H1 (cell line): ENCODE data around the gene PPP1R7. TPM values are rescaled to one million over a fixed set of nuclear protein-coding genes. Genes with fewer than 3 reads are reported as not detected.

ENCODE experiments used
- CTCF ChIA-PET: fragments of 300-600 bp; sonication (Branson Sonifier 250); formaldehyde crosslinking; loops from one replicate; lab custom pipeline; 2021; ENCODE audit not compliant: partially characterized antibody; lab: Charles Lee
- POLR2A ChIA-PET: fragments of 300-600 bp; sonication (Branson Sonifier 250); formaldehyde crosslinking; loops from one replicate; lab custom pipeline; 2021; ENCODE audit warnings: inconsistent platforms; ENCODE audit not compliant: partially characterized antibody; lab: Charles Lee
- DNase-seq, 2 experiments: peaks; one replicate each; pipeline versions ENCODE4 v3.0.0 to v3.0.0-alpha.2; 2010 to 2022; ENCODE audit warnings: low spot score in 2 of 2, low read depth in 1 of 2, mixed read lengths in 1 of 2
- FAIRE-seq: peaks from 2 replicates; lab custom pipeline; 2011; peaks lifted over from hg19 to GRCh38; lab: Jason Lieb, UNC
- H2AFZ ChIP-seq: 2 replicates; pipeline ENCODE4 v1.8.1; 2012; ENCODE audit warnings: low read length, inconsistent platforms
- H2AK5ac ChIP-seq: 2 replicates; pipeline ENCODE4 v1.6.1; 2013; ENCODE audit warnings: low read depth, low read length
- H2BK120ac ChIP-seq: replicated peaks from 2 replicates; pipeline ENCODE3; 2013; ENCODE audit warnings: low read depth, low read length, inconsistent platforms
- H2BK12ac ChIP-seq: 2 replicates; pipeline ENCODE4 v1.6.1; 2013; ENCODE audit warnings: low read depth, low read length
- H2BK15ac ChIP-seq: 2 replicates; pipeline ENCODE4 v1.6.1; 2013; ENCODE audit warnings: low read length
- H2BK20ac ChIP-seq: 2 replicates; pipeline ENCODE4 v1.6.1; 2013; ENCODE audit warnings: low read length
- H2BK5ac ChIP-seq: 2 replicates; pipeline ENCODE4 v1.6.1; 2013; ENCODE audit warnings: low read depth, low read length
- H3K14ac ChIP-seq: 2 replicates; pipeline ENCODE4 v1.6.1; 2013; ENCODE audit warnings: inconsistent platforms; ENCODE audit not compliant: insufficient read length
- H3K18ac ChIP-seq: 2 replicates; pipeline ENCODE4 v1.6.1; 2013; ENCODE audit warnings: low read length; ENCODE audit errors: extremely low read depth
- H3K23ac ChIP-seq: 2 replicates; pipeline ENCODE4 v1.6.1; 2013; ENCODE audit warnings: inconsistent platforms; ENCODE audit not compliant: insufficient read length
- H3K23me2 ChIP-seq: 2 replicates; pipeline ENCODE4 v1.6.1; 2013; ENCODE audit warnings: low read depth, low read length
- H3K27ac ChIP-seq: 2 replicates; pipeline ENCODE4 v1.6.1; 2011; ENCODE audit warnings: low read depth, low read length, inconsistent platforms
- H3K27me3 ChIP-seq, 4 experiments: replicated peaks in 1 of 4; 1 replicate in 1 of 4; 2 replicates in 3 of 4; pipeline versions ENCODE4 v1.6.1 to v1.8.1; 2011 to 2013; ENCODE audit warnings: low read length in 3 of 4, mild to moderate bottlenecking in 3 of 4, inconsistent platforms in 2 of 4, mixed read lengths in 2 of 4, moderate library complexity in 1 of 4; ENCODE audit not compliant: control insufficient read depth in 3 of 4, insufficient read depth in 3 of 4; ENCODE audit errors: extremely low read depth in 1 of 4
- H3K36me3 ChIP-seq, 4 experiments: 2 replicates each; pipeline versions ENCODE4 v1.6.1 to v1.8.1; 2011 to 2013; ENCODE audit warnings: mild to moderate bottlenecking in 4 of 4, low read length in 3 of 4, moderate library complexity in 2 of 4, control low read depth in 1 of 4, inconsistent platforms in 1 of 4; ENCODE audit not compliant: insufficient read depth in 4 of 4, control insufficient read depth in 2 of 4
- H3K4ac ChIP-seq: replicated peaks from 2 replicates; pipeline ENCODE3; 2013; ENCODE audit warnings: low read length, low read depth, mixed read lengths, inconsistent platforms; ENCODE audit not compliant: insufficient read length
- H3K4me1 ChIP-seq, 4 experiments: replicated peaks in 1 of 4; 1 replicate in 1 of 4; 2 replicates in 3 of 4; pipeline versions ENCODE4 v1.6.1 to v1.8.1; 2011 to 2013; ENCODE audit warnings: low read length in 3 of 4, inconsistent platforms in 2 of 4, mixed read lengths in 1 of 4; ENCODE audit not compliant: insufficient read depth in 4 of 4, control insufficient read depth in 3 of 4
- H3K4me2 ChIP-seq, 2 experiments: 2 replicates each; pipeline versions ENCODE4 v1.6.1 to v1.8.1; 2011 to 2013; ENCODE audit warnings: low read depth in 2 of 2, low read length in 2 of 2, control low read depth in 1 of 2, inconsistent platforms in 1 of 2, mild to moderate bottlenecking in 1 of 2; ENCODE audit not compliant: insufficient read depth in 1 of 2
- H3K4me3 ChIP-seq, 4 experiments: fragments of 200-600, 300-600 bp in 1 of 4; sonication (generic), shearing (Covaris generic), sonication (Bioruptor Twin) in 1 of 4; 2 replicates each; pipeline versions ENCODE4 v1.5.1 to v1.8.1; 2011 to 2016; ENCODE audit warnings: low read length in 4 of 4, low read depth in 3 of 4, control low read depth in 2 of 4, inconsistent platforms in 2 of 4, mild to moderate bottlenecking in 2 of 4, mixed read lengths in 1 of 4, moderate library complexity in 1 of 4; ENCODE audit not compliant: insufficient read depth in 2 of 4; ENCODE audit errors: extremely low read depth in 1 of 4
- H3K56ac ChIP-seq: replicated peaks from 2 replicates; pipeline ENCODE3; 2013; ENCODE audit warnings: low read depth, mild to moderate bottlenecking, mixed read lengths, low read length, inconsistent platforms; ENCODE audit not compliant: insufficient read length
- H3K79me1 ChIP-seq: 2 replicates; pipeline ENCODE4 v1.6.1; 2013; ENCODE audit warnings: low read depth, low read length, control low read depth
- H3K79me2 ChIP-seq, 2 experiments: 2 replicates each; pipeline versions ENCODE4 v1.6.1 to v1.8.1; 2012 to 2013; ENCODE audit warnings: low read length in 2 of 2, mild to moderate bottlenecking in 2 of 2, inconsistent platforms in 1 of 2; ENCODE audit not compliant: insufficient read depth in 2 of 2, control insufficient read depth in 1 of 2
- H3K9ac ChIP-seq, 4 experiments: replicated peaks in 1 of 4; 1 replicate in 1 of 4; 2 replicates in 3 of 4; pipeline versions ENCODE4 v1.6.1 to v1.8.1; 2011 to 2013; ENCODE audit warnings: low read depth in 3 of 4, low read length in 3 of 4, control low read depth in 2 of 4, mild to moderate bottlenecking in 2 of 4, moderate library complexity in 2 of 4, inconsistent platforms in 1 of 4; ENCODE audit errors: extremely low read depth in 1 of 4
- H3K9me3 ChIP-seq, 2 experiments: 2 replicates each; pipeline versions ENCODE4 v1.6.1 to v1.8.1; 2012 to 2013; ENCODE audit warnings: mild to moderate bottlenecking in 2 of 2, moderate library complexity in 2 of 2, control low read depth in 1 of 2, inconsistent platforms in 1 of 2, low read depth in 1 of 2, low read length in 1 of 2, mixed read lengths in 1 of 2; ENCODE audit not compliant: insufficient read depth in 2 of 2
- H4K20me1 ChIP-seq, 2 experiments: replicated peaks in 1 of 2; 2 replicates each; pipeline versions ENCODE3 to v1.8.1; 2011 to 2013; ENCODE audit warnings: inconsistent platforms in 2 of 2, low read length in 2 of 2, mild to moderate bottlenecking in 1 of 2; ENCODE audit not compliant: insufficient read depth in 2 of 2, control insufficient read depth in 1 of 2
- H4K5ac ChIP-seq: 2 replicates; pipeline ENCODE4 v1.6.1; 2013; ENCODE audit warnings: low read length, low read depth, mixed read lengths, inconsistent platforms; ENCODE audit not compliant: insufficient read length
- H4K8ac ChIP-seq: 2 replicates; pipeline ENCODE4 v1.8.0; 2013; ENCODE audit warnings: mild to moderate bottlenecking, moderate library complexity, low read length, inconsistent platforms; ENCODE audit not compliant: insufficient read depth; ENCODE audit errors: extremely low read depth
- H4K91ac ChIP-seq: replicated peaks from 2 replicates; pipeline ENCODE3; 2013; ENCODE audit warnings: low read length, mixed read lengths, inconsistent platforms; ENCODE audit not compliant: insufficient read length
- CREB1 ChIP-seq: IDR thresholded peaks from 2 replicates; pipeline ENCODE4 v1.6.1; 2012; ENCODE audit warnings: inconsistent platforms
- FOSL1 ChIP-seq: IDR thresholded peaks from 2 replicates; pipeline ENCODE4 v1.6.1; 2011; ENCODE audit warnings: mild to moderate bottlenecking, low read depth, low read length, moderate library complexity; ENCODE audit not compliant: insufficient read depth
- JUND ChIP-seq: IDR thresholded peaks from 2 replicates; pipeline ENCODE4 v1.6.1; 2011; ENCODE audit warnings: mild to moderate bottlenecking, improper control_type of control experiment, low read length
- NANOG ChIP-seq: IDR thresholded peaks from 2 replicates; pipeline ENCODE4 v1.6.1; 2011; ENCODE audit warnings: low read length, low read depth, mild to moderate bottlenecking, inconsistent platforms; ENCODE audit not compliant: insufficient read depth, poor library complexity, severe bottlenecking
- PHF8 ChIP-seq: fragments of 200-600 bp; sonication (generic); conservative IDR thresholded peaks from 2 replicates; pipeline ENCODE4 v1.7.1; 2012; ENCODE audit warnings: low read depth, mild to moderate bottlenecking, inconsistent platforms, low read length, moderate library complexity
- RBBP5 ChIP-seq: IDR thresholded peaks from 2 replicates; pipeline ENCODE4 v1.7.1; 2012; ENCODE audit warnings: low read depth, mild to moderate bottlenecking, inconsistent platforms, low read length, moderate library complexity, borderline replicate concordance
- RXRA ChIP-seq: IDR thresholded peaks from 2 replicates; pipeline ENCODE4 v1.6.1; 2011; ENCODE audit warnings: low read depth, mild to moderate bottlenecking, low read length, moderate library complexity; ENCODE audit not compliant: insufficient read depth
- SIX5 ChIP-seq: IDR thresholded peaks from 2 replicates; pipeline ENCODE4 v1.6.1; 2011; ENCODE audit warnings: mild to moderate bottlenecking, low read depth, low read length
- SUZ12 ChIP-seq: fragments of 200-600 bp; sonication (generic); IDR thresholded peaks from 2 replicates; pipeline ENCODE4 v1.6.1; 2012; ENCODE audit warnings: mild to moderate bottlenecking, inconsistent platforms, low read length, moderate library complexity, mixed read lengths
- TAF1 ChIP-seq: IDR thresholded peaks from 2 replicates; pipeline ENCODE4 v1.6.1; 2011; ENCODE audit warnings: mild to moderate bottlenecking, low read depth, low read length
- TBP ChIP-seq: IDR thresholded peaks from 2 replicates; pipeline ENCODE4 v1.6.1; 2011; ENCODE audit warnings: low read depth, low read length, improper control_type of control experiment
- YY1 ChIP-seq: IDR thresholded peaks from 2 replicates; pipeline ENCODE4 v1.6.1; 2011; ENCODE audit warnings: low read depth, mild to moderate bottlenecking, low read length
- WGBS, 2 experiments: shearing (Covaris generic) in 1 of 2; methylation state at CpG; one replicate each; pipeline versions ENCODE4 v1.1.6 to v1.1.7; 2013 to 2015; ENCODE audit warnings: low lambda C conversion rate in 2 of 2, mixed read lengths in 2 of 2, inconsistent platforms in 1 of 2, low coverage in 1 of 2, missing lambda C conversion rate in 1 of 2; ENCODE audit not compliant: insufficient replicate concordance in 2 of 2, insufficient coverage in 1 of 2, insufficient read length in 1 of 2; ENCODE audit errors: extremely low coverage in 1 of 2, missing lambda C conversion rate in 1 of 2; 5-methylcytosine and 5-hydroxymethylcytosine counted together
- polyA plus RNA-seq, 7 experiments: library from polyadenylated mRNA; depleted of rRNA in 3 of 7; stranded (reverse) in 5 of 7; unstranded in 2 of 7; fragments of >200 nt in 5 of 7; fragments of 200-250 nt in 2 of 7; gene quantifications; 1 replicate in 5 of 7; 2 replicates in 1 of 7; 4 replicates in 1 of 7; pipeline versions ENCODE4 v1.2.1 to v1.2.3, GENCODE V29; 2011 to 2013; ENCODE audit warnings: missing spikeins in 2 of 7, mixed read lengths in 2 of 7
- total RNA-seq: library from RNA; stranded (reverse); fragmentation: NEBNext Ultra II Directional; extraction: Animal tissue kit (Norgen Biotek cat#: 25700); gene quantifications from 2 replicates; pipeline ENCODE4 v1.2.1, GENCODE V29; 2021

The PPP1R7 gene
- total and polyA plus RNA-seq, 2 of the 8 experiments (the other 6 are each of a cell fraction or from before 2014, with no cell fraction given): 22.2 to 64.0 TPM

- 87% methylated on average over 24 of the region's 29 CpGs; no CpG with 5 or more reads in 1 of the 2 experiments for WGBS, 2 experiments
- TF ChIP-seq SIX5: no peak
- no peak for TF ChIP-seq JUND
- TF ChIP-seq TAF1: no peak
- no peak for TF ChIP-seq TBP
- TF ChIP-seq RXRA: no peak
- no peak for TF ChIP-seq CREB1
- TF ChIP-seq RBBP5: no peak
- TF ChIP-seq SUZ12: no peak
- TF ChIP-seq FOSL1: no peak
- no peak for TF ChIP-seq NANOG
- TF ChIP-seq PHF8: no peak
- TF ChIP-seq YY1: no peak
These were observed 79.5 kb downstream of the PPP1R7 start for GRCh38 chr2:241229563-241230401.

More at GRCh38 chr2:241229563-241230401, 79.5 kb downstream of the PPP1R7 start:
- Histone ChIP-seq H2AFZ (no peak overlapping the region), H2BK5ac (no peak overlapping the region), H2BK120ac (no peak overlapping the region), H3K79me2 (no peaks in the 10 kb centered on the region), H3K18ac (no peak overlapping the region), H3K4me3 (no peak overlapping the region), H3K27ac (no peak overlapping the region), H3K23ac (no peak overlapping the region), H3K79me1 (peaks cover 3% of the 10 kb centered on the region; the same call in 1 of the 2 replicates), H3K23me2 (no peaks in the 10 kb centered on the region), H3K4ac (no peak overlapping the region), H3K4me2 (no peak overlapping the region), H2BK20ac (no peak overlapping the region), H4K5ac (no peak overlapping the region), H3K14ac (no peak overlapping the region), H2BK12ac (no peak overlapping the region), H3K36me3 (peaks cover 24 to 53% (median 46%) of the 10 kb centered on the region in 4 experiments), H3K9ac (no peak overlapping the region), H3K27me3 (no peaks in the 10 kb centered on the region), H2AK5ac (no peak overlapping the region), H2BK15ac (no peak overlapping the region), H3K56ac (no peak overlapping the region), H3K4me1 (no peaks in the 10 kb centered on the region), H4K91ac (no peak overlapping the region), H3K9me3 (no peaks in the 10 kb centered on the region), H4K8ac (no peak overlapping the region; the same call in 1 of the 2 replicates), H4K20me1 (peaks cover 26 to 35% of the 10 kb centered on the region in 2 experiments)
- FAIRE-seq: no peak
- ChIA-PET POLR2A (interaction anchor here (0.6 kb wide), 1 partner anchor 450 kb away, joined by 3 read pairs; no protein-coding TSS in a partner anchor), CTCF (interaction anchor here (1.0 to 1.6 kb wide), 2 partner anchors 11 to 12 kb away, joined by 3 to 4 read pairs; no protein-coding TSS in a partner anchor)
- no peak for DNase-seq
